HCT116 (cell line): ENCODE measurements around the gene PTP4A2.

Experiments
- CBX3 ChIP-seq: IDR thresholded peaks from 2 replicates; pipeline ENCODE4 v1.6.1; 2012; ENCODE audit warnings: low read depth
- EZH2 ChIP-seq: fragments of 200-600 bp; sonication (generic); IDR thresholded peaks from 2 replicates; pipeline ENCODE4 v1.6.1; 2017; ENCODE audit warnings: antibody characterized with exemption, mixed run types
- EZH2phosphoT487 ChIP-seq: fragments of 200-600 bp; IDR thresholded peaks from 2 replicates; pipeline ENCODE4 v1.6.1; 2018; ENCODE audit warnings: antibody characterized with exemption, borderline replicate concordance
- JUND ChIP-seq: IDR thresholded peaks from 2 replicates; pipeline ENCODE4 v1.6.1; 2012
- POLR2A ChIP-seq: IDR thresholded peaks from 2 replicates; pipeline ENCODE4 v1.7.0; 2011; ENCODE audit warnings: borderline replicate concordance; ENCODE audit not compliant: insufficient read depth, insufficient read length; ENCODE audit errors: extremely low read depth
- POLR2AphosphoS5 ChIP-seq: IDR thresholded peaks from 2 replicates; pipeline ENCODE4 v1.6.1; 2011; ENCODE audit warnings: mild to moderate bottlenecking, low read depth, low read length, moderate library complexity
- REST ChIP-seq: IDR thresholded peaks from 2 replicates; pipeline ENCODE4 v1.6.1; 2012; ENCODE audit warnings: low read depth
- TF ChIP-seq, protein P1 (sequence below), 3 experiments: fragments of 200-600 bp in 1 of 3; sonication (generic) in 1 of 3; IDR thresholded peaks in 2 of 3; conservative IDR thresholded peaks in 1 of 3; 2 replicates each; pipeline ENCODE4 v1.5.1; 2012 to 2017; ENCODE audit warnings: low read depth in 2 of 3, low read length in 2 of 3, antibody characterized with exemption in 1 of 3, borderline replicate concordance in 1 of 3, control low read depth in 1 of 3, mild to moderate bottlenecking in 1 of 3, mixed read lengths in 1 of 3, mixed run types in 1 of 3, moderate library complexity in 1 of 3; ENCODE audit not compliant: insufficient read depth in 1 of 3
- TF ChIP-seq, protein P2 (sequence below): IDR thresholded peaks from 2 replicates; pipeline ENCODE4 v1.6.1; 2012

DNA sequence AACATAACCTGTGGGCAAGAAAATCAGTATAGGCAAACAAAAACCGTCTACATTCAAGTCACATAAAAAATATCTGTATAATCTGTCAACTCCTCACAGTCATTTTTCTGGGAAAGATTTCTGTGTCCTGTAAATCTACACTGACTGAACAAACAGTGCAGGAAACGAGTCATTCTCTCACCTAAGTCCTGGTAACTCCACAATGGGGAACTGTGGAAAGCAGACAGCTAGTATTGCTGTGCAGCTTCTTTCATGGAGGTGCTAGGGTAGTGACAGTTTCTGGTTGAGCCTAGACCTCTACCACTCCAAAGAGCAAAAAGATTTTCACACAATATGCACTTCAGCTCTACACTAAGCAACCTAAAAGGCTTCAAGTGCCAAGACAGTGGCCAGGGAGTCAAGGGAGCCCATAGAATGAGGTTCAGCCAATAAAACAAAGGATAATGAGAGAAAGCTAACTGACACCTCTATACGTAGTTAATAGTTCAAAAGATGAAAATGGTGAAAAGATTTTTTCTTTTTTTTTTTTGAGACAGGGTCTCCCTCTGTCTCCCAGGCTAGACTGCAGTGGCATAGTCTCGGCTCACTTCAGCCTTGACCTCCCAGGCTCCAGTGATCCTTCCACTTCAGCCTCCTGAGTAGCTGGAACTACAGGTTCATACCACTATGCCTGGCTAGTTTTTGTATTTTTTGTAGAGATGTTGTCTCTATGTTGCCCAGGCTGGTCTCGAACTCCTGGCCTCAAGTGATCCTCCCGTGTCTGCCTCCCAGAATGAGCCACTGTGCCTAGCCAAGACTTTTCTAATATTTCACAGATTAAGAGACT is 5.5 kb downstream of the PTP4A2 start:
- TF ChIP-seq, protein P1, sequence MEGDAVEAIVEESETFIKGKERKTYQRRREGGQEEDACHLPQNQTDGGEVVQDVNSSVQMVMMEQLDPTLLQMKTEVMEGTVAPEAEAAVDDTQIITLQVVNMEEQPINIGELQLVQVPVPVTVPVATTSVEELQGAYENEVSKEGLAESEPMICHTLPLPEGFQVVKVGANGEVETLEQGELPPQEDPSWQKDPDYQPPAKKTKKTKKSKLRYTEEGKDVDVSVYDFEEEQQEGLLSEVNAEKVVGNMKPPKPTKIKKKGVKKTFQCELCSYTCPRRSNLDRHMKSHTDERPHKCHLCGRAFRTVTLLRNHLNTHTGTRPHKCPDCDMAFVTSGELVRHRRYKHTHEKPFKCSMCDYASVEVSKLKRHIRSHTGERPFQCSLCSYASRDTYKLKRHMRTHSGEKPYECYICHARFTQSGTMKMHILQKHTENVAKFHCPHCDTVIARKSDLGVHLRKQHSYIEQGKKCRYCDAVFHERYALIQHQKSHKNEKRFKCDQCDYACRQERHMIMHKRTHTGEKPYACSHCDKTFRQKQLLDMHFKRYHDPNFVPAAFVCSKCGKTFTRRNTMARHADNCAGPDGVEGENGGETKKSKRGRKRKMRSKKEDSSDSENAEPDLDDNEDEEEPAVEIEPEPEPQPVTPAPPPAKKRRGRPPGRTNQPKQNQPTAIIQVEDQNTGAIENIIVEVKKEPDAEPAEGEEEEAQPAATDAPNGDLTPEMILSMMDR (IDR thresholded peaks at IDR 0.05 in 2 of 3, conservative IDR thresholded peaks at IDR 0.05 in 1 of 3; ENCODE audit: borderline replicate concordance in 1 of 3, insufficient read depth in 1 of 3, low read depth in 2 of 3, low read length in 2 of 3) = no peak
- TF ChIP-seq EZH2phosphoT487 (no peak), EZH2 (no peak), POLR2A (no peak), POLR2AphosphoS5 (peak; percentile 28; the same call in 1 of the 2 replicates), JUND (no peak), CBX3 (no peak), REST (no peak)
- TF ChIP-seq, protein P2, sequence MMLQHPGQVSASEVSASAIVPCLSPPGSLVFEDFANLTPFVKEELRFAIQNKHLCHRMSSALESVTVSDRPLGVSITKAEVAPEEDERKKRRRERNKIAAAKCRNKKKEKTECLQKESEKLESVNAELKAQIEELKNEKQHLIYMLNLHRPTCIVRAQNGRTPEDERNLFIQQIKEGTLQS = no peak
